Naive thymus-derived CD4-positive, alpha-beta T cell (primary cell): ENCODE measurements around the gene NDE1. TPM values are rescaled to one million over a fixed set of nuclear protein-coding genes. Genes with fewer than 3 reads are reported as not detected.

Experiments
- ATAC-seq: fragments of 150-1000 bp; cut with Tn5 transposase; 2 replicates; pipeline ENCODE4 v1.10.0; 2021; ENCODE audit warnings: mild to moderate bottlenecking, moderate library complexity
- CTCF ChIA-PET: fragments of 350-600 bp; sonication (Branson Sonifier 250); formaldehyde crosslinking; loops from one replicate; lab custom pipeline; 2021; ENCODE audit warnings: antibody characterized with exemption; lab: Charles Lee
- POLR2A ChIA-PET: fragments of 350-600 bp; sonication (Branson Sonifier 250); formaldehyde crosslinking; loops from one replicate; lab custom pipeline; 2021; ENCODE audit warnings: antibody characterized with exemption, inconsistent platforms; lab: Charles Lee
- DNase-seq, 9 donors: peaks; one replicate each; pipeline versions ENCODE4 v3.0.0 to v3.0.0-alpha.2; 2020 to 2022; ENCODE audit warnings: mixed read lengths in 1 of 9
- H3K27ac ChIP-seq: one replicate; pipeline ENCODE4 v1.7.0; 2013; ENCODE audit warnings: mild to moderate bottlenecking, low read depth, low read length, moderate library complexity
- H3K27me3 ChIP-seq, 2 donors: one replicate each; pipeline ENCODE4 v1.7.0; 2013; ENCODE audit warnings: low read length in 2 of 2, mild to moderate bottlenecking in 2 of 2, moderate library complexity in 2 of 2; ENCODE audit not compliant: control insufficient read depth in 2 of 2, insufficient read depth in 2 of 2
- H3K36me3 ChIP-seq, 3 experiments: 1 replicate in 2 of 3; 2 replicates in 1 of 3; pipeline ENCODE4 v1.7.0; 2013; ENCODE audit warnings: low read length in 3 of 3, mild to moderate bottlenecking in 3 of 3, moderate library complexity in 1 of 3; ENCODE audit not compliant: insufficient read depth in 3 of 3, control insufficient read depth in 2 of 3
- H3K4me1 ChIP-seq, 2 donors: one replicate each; pipeline ENCODE4 v1.7.0; 2013; ENCODE audit warnings: low read length in 2 of 2, mild to moderate bottlenecking in 2 of 2, moderate library complexity in 1 of 2; ENCODE audit not compliant: control insufficient read depth in 2 of 2, insufficient read depth in 2 of 2
- H3K4me3 ChIP-seq: 2 replicates; pipeline ENCODE4 v1.7.0; 2013; ENCODE audit warnings: mild to moderate bottlenecking, low read length
- H3K9me3 ChIP-seq, 3 experiments: 1 replicate in 2 of 3; 2 replicates in 1 of 3; pipeline ENCODE4 v1.7.0; 2013; ENCODE audit warnings: low read length in 3 of 3; ENCODE audit not compliant: control insufficient read depth in 2 of 3
- H3K27ac Mint-ChIP-seq, 9 donors: one replicate each; pipeline ENCODE4 v1.8.0; 2020 to 2022; ENCODE audit warnings: mixed read lengths in 9 of 9, mild to moderate bottlenecking in 8 of 9, moderate library complexity in 5 of 9, inconsistent platforms in 2 of 9
- H3K27me3 Mint-ChIP-seq, 5 donors: one replicate each; pipeline ENCODE4 v1.8.0; 2021 to 2022; ENCODE audit warnings: mixed read lengths in 5 of 5, mild to moderate bottlenecking in 1 of 5
- H3K36me3 Mint-ChIP-seq, 5 donors: one replicate each; pipeline ENCODE4 v1.8.0; 2020 to 2022; ENCODE audit warnings: mixed read lengths in 5 of 5, mild to moderate bottlenecking in 3 of 5, inconsistent platforms in 1 of 5
- H3K4me1 Mint-ChIP-seq, 7 donors: one replicate each; pipeline ENCODE4 v1.8.0; 2020 to 2022; ENCODE audit warnings: mixed read lengths in 7 of 7, mild to moderate bottlenecking in 3 of 7, inconsistent platforms in 1 of 7
- H3K4me3 Mint-ChIP-seq, 10 donors: one replicate each; pipeline ENCODE4 v1.8.0; 2020 to 2022; ENCODE audit warnings: mild to moderate bottlenecking in 10 of 10, mixed read lengths in 10 of 10, moderate library complexity in 6 of 10, inconsistent platforms in 2 of 10
- H3K9me3 Mint-ChIP-seq, 11 donors: one replicate each; pipeline ENCODE4 v1.8.0; 2020 to 2022; ENCODE audit warnings: mixed read lengths in 11 of 11, mild to moderate bottlenecking in 4 of 11, inconsistent platforms in 1 of 11, moderate library complexity in 1 of 11
- intact Hi-C, 2 donors: fragments of 100-400 bp; cut with micrococcal nuclease; formaldehyde crosslinking; loops; one replicate each; pipeline ENCODE4 v1.15.1; 2023
- polyA plus RNA-seq, 2 donors: library from polyadenylated mRNA; unstranded; fragments of 300-500 nt; fragmentation: Illumina TruSeq; gene quantifications; one replicate each; pipeline ENCODE4 v1.2.3, GENCODE V29; 2021
- total RNA-seq, 6 experiments: library from RNA in 5 of 6; stranded (reverse) in 5 of 6; gene quantifications; 1 replicate in 5 of 6; 2 replicates in 1 of 6; pipeline ENCODE4 v1.2.3 and lab custom pipeline; 2021 to 2026

The NDE1 gene
- total and polyA plus RNA-seq, 7 experiments from 2014 or later: 34.9 to 128 (median 101) TPM

DNA sequence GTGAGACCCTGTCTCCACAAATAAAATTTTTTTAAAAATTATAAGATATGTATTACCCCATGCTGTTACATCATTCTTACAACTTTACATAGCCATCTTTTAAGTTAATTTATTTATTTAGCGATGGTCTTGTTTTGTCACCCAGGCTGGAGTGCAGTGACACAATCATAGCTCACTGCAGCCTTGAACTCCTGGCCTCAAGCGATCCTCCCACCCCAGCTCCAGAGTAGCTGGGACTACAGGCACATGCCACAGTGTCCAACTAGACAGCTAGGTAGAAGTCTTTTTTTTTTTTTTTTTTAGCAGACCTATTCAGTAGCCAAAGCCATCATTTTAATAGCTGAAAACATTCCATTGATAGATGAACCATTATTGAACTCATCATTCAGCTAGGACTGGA is 92.7 kb downstream of the NDE1 start:
- H3K4me1 ChIP-seq: no peaks in the 10 kb centered on the region
- no peaks in the 10 kb centered on the region for H3K9me3 ChIP-seq
- peaks cover 0 to 8% (median 0%) of the 10 kb centered on the region in 7 donors for H3K4me1 Mint-ChIP-seq
- CTCF ChIA-PET: interaction anchor here (0.6 kb wide), 1 partner anchor 31 kb away, joined by 7 read pairs; no protein-coding TSS in a partner anchor
- no peaks in the 10 kb centered on the region for H3K27me3 ChIP-seq
- H3K27ac ChIP-seq: no peak overlapping the region
- H3K4me3 Mint-ChIP-seq: no peak overlapping the region
- H3K27ac Mint-ChIP-seq: no peak overlapping the region
- peaks cover 0 to 33% (median 0%) of the 10 kb centered on the region in 3 experiments for H3K36me3 ChIP-seq
- H3K36me3 Mint-ChIP-seq: peaks cover 7 to 36% (median 25%) of the 10 kb centered on the region in 5 donors
- intact Hi-C loops: no loop called here
- POLR2A ChIA-PET: no interaction called here
- ATAC-seq: no peak
- H3K4me3 ChIP-seq: no peak overlapping the region
- H3K27me3 Mint-ChIP-seq: no peaks in the 10 kb centered on the region
- peaks cover 0 to 8% (median 3%) of the 10 kb centered on the region in 11 donors for H3K9me3 Mint-ChIP-seq
- DNase-seq: no peak

DNA sequence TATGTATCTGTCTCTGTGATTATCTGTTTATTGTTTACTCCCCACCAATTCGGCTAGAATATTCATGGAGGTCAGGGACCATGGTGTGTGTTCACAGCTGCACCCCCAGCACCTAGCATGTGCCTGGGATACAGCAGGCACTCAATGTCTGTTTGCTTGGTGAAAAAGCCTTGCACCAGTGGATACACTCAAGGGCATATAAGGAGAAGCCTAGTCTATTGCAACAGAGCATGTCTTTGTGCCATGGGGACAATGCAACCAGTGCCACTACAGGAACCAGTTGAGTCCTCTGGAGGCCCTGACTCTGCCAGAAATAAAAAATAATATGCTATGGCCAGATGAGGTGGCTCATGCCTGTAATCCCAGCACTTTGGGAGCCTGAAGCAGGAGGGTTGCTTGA is 93.6 kb downstream of the NDE1 start:
- Mint-ChIP-seq H3K4me1 (peaks cover 0 to 8% (median 0%) of the 10 kb centered on the region in 7 donors), H3K36me3 (peaks cover 7 to 41% (median 28%) of the 10 kb centered on the region in 5 donors), H3K4me3 (no peak overlapping the region), H3K27ac (no peak overlapping the region), H3K27me3 (no peaks in the 10 kb centered on the region), H3K9me3 (peaks cover 0 to 8% (median 3%) of the 10 kb centered on the region in 11 donors)
- ChIA-PET CTCF (no interaction called here), POLR2A (no interaction called here)
- Histone ChIP-seq H3K27ac (no peak overlapping the region), H3K27me3 (no peaks in the 10 kb centered on the region), H3K4me1 (no peaks in the 10 kb centered on the region), H3K9me3 (no peaks in the 10 kb centered on the region), H3K4me3 (no peak overlapping the region), H3K36me3 (peaks cover 0 to 40% (median 0%) of the 10 kb centered on the region in 3 experiments)
- intact Hi-C loops: no loop called here
- DNase-seq (no peak), ATAC-seq (no peak)

DNA sequence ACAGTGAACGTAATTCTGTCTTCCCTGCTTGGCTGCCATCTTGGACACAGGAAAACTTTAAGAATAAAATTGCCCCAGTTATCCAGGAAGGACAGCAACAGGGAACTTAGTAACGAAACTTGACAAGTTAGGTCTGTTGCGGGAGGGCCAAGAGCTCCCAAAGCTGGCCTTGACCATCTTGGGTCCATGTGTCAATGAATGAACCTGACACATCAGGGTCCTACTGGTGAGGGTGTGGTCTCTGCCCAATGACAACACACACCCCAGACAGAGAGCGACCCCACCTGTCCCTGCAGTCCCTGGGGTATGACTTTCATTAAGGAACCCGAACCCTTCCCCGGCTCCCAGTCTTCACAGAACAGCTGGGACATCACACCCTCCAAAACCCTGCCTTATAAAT is 96.3 kb downstream of the NDE1 start:
- no peak overlapping the region for H3K27ac ChIP-seq
- Mint-ChIP-seq H3K4me3 (no peak overlapping the region), H3K9me3 (peaks cover 0 to 6% (median 4%) of the 10 kb centered on the region in 11 donors), H3K27ac (no peak overlapping the region), H3K4me1 (peaks cover 0 to 7% (median 0%) of the 10 kb centered on the region in 7 donors), H3K27me3 (no peaks in the 10 kb centered on the region), H3K36me3 (peaks cover 6 to 37% (median 22%) of the 10 kb centered on the region in 5 donors)
- ATAC-seq (no peak), DNase-seq (no peak)
- POLR2A ChIA-PET: no interaction called here
- H3K36me3 ChIP-seq: peaks cover 0 to 29% (median 0%) of the 10 kb centered on the region in 3 experiments
- no peak overlapping the region for H3K4me3 ChIP-seq
- intact Hi-C loops: no loop called here
- H3K27me3 ChIP-seq: no peaks in the 10 kb centered on the region
- CTCF ChIA-PET: no interaction called here
- no peaks in the 10 kb centered on the region for H3K4me1 ChIP-seq
- H3K9me3 ChIP-seq: no peaks in the 10 kb centered on the region

DNA sequence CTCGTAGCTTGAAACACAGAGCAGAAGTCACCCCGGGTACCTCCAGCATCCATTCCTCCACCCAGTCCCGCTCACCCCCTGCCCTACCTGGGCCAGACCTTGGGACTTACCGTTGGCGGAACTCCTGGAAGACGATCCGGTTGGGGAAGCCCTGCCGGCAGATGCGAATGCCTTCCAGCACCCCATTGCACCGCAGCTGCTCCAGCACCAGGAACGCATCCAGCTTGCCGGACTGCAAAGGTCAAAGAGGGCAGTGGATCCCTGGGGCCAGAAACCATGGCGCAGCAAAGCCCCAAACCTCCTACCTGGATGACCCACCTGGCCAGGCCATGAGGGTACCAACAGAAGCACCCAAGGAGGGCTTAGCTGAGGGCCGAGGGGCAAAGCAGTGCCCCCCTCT is 97.9 kb downstream of the NDE1 start:
- Histone ChIP-seq H3K4me3 (no peak overlapping the region), H3K9me3 (no peaks in the 10 kb centered on the region), H3K4me1 (no peaks in the 10 kb centered on the region), H3K36me3 (peaks cover 0 to 22% (median 0%) of the 10 kb centered on the region in 3 experiments), H3K27ac (no peak overlapping the region), H3K27me3 (no peaks in the 10 kb centered on the region)
- ChIA-PET CTCF (no interaction called here), POLR2A (no interaction called here)
- ATAC-seq: no peak
- Mint-ChIP-seq H3K4me3 (no peak overlapping the region), H3K36me3 (peaks cover 0 to 30% (median 15%) of the 10 kb centered on the region in 5 donors), H3K4me1 (peaks cover 0 to 7% (median 0%) of the 10 kb centered on the region in 7 donors), H3K27me3 (no peaks in the 10 kb centered on the region), H3K27ac (no peak overlapping the region), H3K9me3 (peaks cover 0 to 2% (median 0%) of the 10 kb centered on the region in 11 donors)
- no peak for DNase-seq
- intact Hi-C loops: no loop called here

DNA sequence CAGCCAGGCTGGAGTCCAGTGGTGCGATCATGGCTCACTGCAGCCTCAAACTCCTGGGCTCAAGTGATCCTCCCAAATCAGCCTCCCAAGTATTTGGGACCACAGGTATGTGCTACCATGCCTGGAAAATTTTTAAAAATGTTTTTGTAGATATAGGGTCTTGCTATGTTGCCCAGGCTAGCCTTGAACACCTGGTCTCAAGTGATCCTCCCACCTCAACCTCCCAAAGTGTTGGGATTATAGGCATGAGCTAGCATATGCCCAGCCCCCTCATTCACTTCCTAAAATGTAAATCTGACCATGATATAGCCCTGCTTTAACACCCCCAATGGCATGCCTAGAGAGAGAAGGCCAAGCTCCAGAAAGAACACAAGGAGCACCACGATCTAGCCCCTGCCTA is 98.6 kb downstream of the NDE1 start:
- Histone ChIP-seq H3K9me3 (no peaks in the 10 kb centered on the region), H3K4me3 (no peak overlapping the region), H3K36me3 (peaks cover 0 to 17% (median 0%) of the 10 kb centered on the region in 3 experiments), H3K27ac (no peak overlapping the region), H3K4me1 (no peaks in the 10 kb centered on the region), H3K27me3 (no peaks in the 10 kb centered on the region)
- Mint-ChIP-seq H3K27ac (no peak overlapping the region), H3K27me3 (no peaks in the 10 kb centered on the region), H3K36me3 (peaks cover 0 to 27% (median 15%) of the 10 kb centered on the region in 5 donors), H3K9me3 (peaks cover 0 to 2% (median 0%) of the 10 kb centered on the region in 11 donors), H3K4me1 (peaks cover 0 to 7% (median 0%) of the 10 kb centered on the region in 7 donors), H3K4me3 (no peak overlapping the region)
- ATAC-seq (no peak), DNase-seq (no peak)
- ChIA-PET CTCF (no interaction called here), POLR2A (no interaction called here)
- intact Hi-C loops: no loop called here

DNA sequence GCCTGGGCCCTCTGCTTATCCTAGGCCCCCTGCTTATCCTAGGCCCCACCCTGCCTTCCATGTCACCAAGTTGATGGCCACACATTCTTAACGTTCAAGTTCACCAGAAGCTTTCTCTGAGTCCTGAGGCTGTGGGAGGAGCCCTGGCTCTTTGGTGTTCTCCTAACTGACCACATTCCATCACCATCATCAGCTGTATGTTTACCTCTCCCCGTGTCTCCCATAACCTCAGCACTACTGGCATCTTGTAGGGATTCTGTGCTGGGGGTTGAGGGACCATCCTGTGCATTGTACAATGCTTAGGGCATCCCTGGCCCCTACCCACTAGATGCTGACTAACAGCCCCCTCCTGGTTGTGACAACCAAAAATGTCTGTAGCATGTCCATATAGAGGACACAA is 99.3 kb downstream of the NDE1 start:
- Histone ChIP-seq H3K9me3 (no peaks in the 10 kb centered on the region), H3K4me1 (no peaks in the 10 kb centered on the region), H3K27ac (no peak overlapping the region), H3K27me3 (no peaks in the 10 kb centered on the region), H3K36me3 (peaks cover 0 to 12% (median 0%) of the 10 kb centered on the region in 3 experiments), H3K4me3 (no peak overlapping the region)
- Mint-ChIP-seq H3K27ac (peak overlapping the region in 3 of 9 donors; percentile 15 to 71 (median 36)), H3K4me3 (no peak overlapping the region), H3K27me3 (no peaks in the 10 kb centered on the region), H3K9me3 (peaks cover 0 to 2% (median 0%) of the 10 kb centered on the region in 11 donors), H3K36me3 (peaks cover 0 to 26% (median 15%) of the 10 kb centered on the region in 5 donors), H3K4me1 (peaks cover 0 to 7% (median 0%) of the 10 kb centered on the region in 7 donors)
- ChIA-PET CTCF (no interaction called here), POLR2A (no interaction called here)
- ATAC-seq (no peak), DNase-seq (no peak)
- intact Hi-C loops: no loop called here

DNA sequence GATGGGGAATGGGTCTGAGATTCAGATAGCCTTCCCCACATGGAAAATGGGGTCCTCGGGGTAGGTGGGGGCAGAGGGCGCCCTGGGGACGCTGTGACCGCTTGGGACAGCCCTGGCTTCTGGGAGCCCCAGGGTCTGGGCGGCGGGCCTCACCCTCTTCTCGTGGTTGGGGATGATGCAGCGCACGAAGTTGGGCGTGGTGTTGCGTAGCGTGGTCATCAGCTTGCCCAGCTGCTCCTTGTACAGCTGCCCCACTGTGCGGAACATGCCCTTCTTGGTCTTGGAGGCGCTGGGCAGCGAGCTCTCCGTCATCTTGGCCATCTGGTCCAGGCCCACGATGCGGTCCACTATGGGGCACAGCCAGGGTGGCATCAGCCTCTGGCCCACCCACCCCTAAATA is 99.9 kb downstream of the NDE1 start:
- Histone ChIP-seq H3K4me1 (no peaks in the 10 kb centered on the region), H3K27me3 (no peaks in the 10 kb centered on the region), H3K36me3 (peaks cover 0 to 12% (median 0%) of the 10 kb centered on the region in 3 experiments), H3K4me3 (no peak overlapping the region), H3K27ac (no peak overlapping the region), H3K9me3 (no peaks in the 10 kb centered on the region)
- no peak for ATAC-seq
- H3K36me3 Mint-ChIP-seq: peaks cover 0 to 26% (median 15%) of the 10 kb centered on the region in 5 donors
- DNase-seq: no peak
- ChIA-PET POLR2A (no interaction called here), CTCF (no interaction called here)
- peaks cover 0 to 7% (median 0%) of the 10 kb centered on the region in 7 donors for H3K4me1 Mint-ChIP-seq
- no peak overlapping the region for H3K27ac Mint-ChIP-seq
- H3K4me3 Mint-ChIP-seq: no peak overlapping the region
- H3K9me3 Mint-ChIP-seq: peaks cover 0 to 2% (median 0%) of the 10 kb centered on the region in 11 donors
- no peaks in the 10 kb centered on the region for H3K27me3 Mint-ChIP-seq
- intact Hi-C loops: no loop called here
